Calu3 (cell line): ENCODE measurements around the gene GPALPP1. TPM values are rescaled to one million over a fixed set of nuclear protein-coding genes. Genes with fewer than 3 reads are reported as not detected.

Source experiments
- BruUV-seq: library from RNA; stranded (reverse); fragments of 400-500 nt; replicated peaks from 2 replicates; lab custom pipeline; 2021; lab: Mats Ljungman, UMichigan
- CTCF ChIA-PET: fragments of 300-600 bp; sonication (Branson Sonifier 250); formaldehyde crosslinking; loops from one replicate; lab custom pipeline; 2022; ENCODE audit warnings: antibody characterized with exemption; lab: Charles Lee
- DNase-seq: peaks from one replicate; pipeline ENCODE4 v3.0.0; 2022
- H3K27ac Mint-ChIP-seq: one replicate; pipeline ENCODE4 v1.8.0; 2022; ENCODE audit warnings: mixed read lengths; ENCODE audit not compliant: unreplicated experiment
- H3K27me3 Mint-ChIP-seq: one replicate; pipeline ENCODE4 v1.8.0; 2022; ENCODE audit warnings: mixed read lengths; ENCODE audit not compliant: unreplicated experiment
- H3K36me3 Mint-ChIP-seq: one replicate; pipeline ENCODE4 v1.8.0; 2022; ENCODE audit warnings: mild to moderate bottlenecking, moderate library complexity, mixed read lengths; ENCODE audit not compliant: insufficient read depth, unreplicated experiment
- H3K4me1 Mint-ChIP-seq: one replicate; pipeline ENCODE4 v1.8.0; 2022; ENCODE audit warnings: mild to moderate bottlenecking, low read depth, mixed read lengths; ENCODE audit not compliant: unreplicated experiment
- H3K4me3 Mint-ChIP-seq: one replicate; pipeline ENCODE4 v1.8.0; 2022; ENCODE audit warnings: mild to moderate bottlenecking, low read depth, moderate library complexity, mixed read lengths; ENCODE audit not compliant: unreplicated experiment
- H3K9me3 Mint-ChIP-seq: one replicate; pipeline ENCODE4 v1.8.0; 2022; ENCODE audit warnings: low read depth, mixed read lengths; ENCODE audit not compliant: unreplicated experiment
- intact Hi-C: fragments of 100-400 bp; cut with micrococcal nuclease; formaldehyde crosslinking; loops from one replicate; pipeline ENCODE4 v1.10.0; 2022; ENCODE audit not compliant: unreplicated experiment
- total RNA-seq: library from RNA; stranded (reverse); gene quantifications from 2 replicates; pipeline ENCODE4 v1.2.3, GENCODE V29; 2022
- TF ChIP-seq, protein P1 (sequence below): fragments of 200-600 bp; IDR thresholded peaks from one replicate; pipeline ENCODE4 v1.8.0; 2022; ENCODE audit warnings: antibody characterized with exemption; ENCODE audit not compliant: unreplicated experiment

GPALPP1 gene
- total RNA-seq, 1 experiment from 2014 or later, result 21.7 TPM

DNA sequence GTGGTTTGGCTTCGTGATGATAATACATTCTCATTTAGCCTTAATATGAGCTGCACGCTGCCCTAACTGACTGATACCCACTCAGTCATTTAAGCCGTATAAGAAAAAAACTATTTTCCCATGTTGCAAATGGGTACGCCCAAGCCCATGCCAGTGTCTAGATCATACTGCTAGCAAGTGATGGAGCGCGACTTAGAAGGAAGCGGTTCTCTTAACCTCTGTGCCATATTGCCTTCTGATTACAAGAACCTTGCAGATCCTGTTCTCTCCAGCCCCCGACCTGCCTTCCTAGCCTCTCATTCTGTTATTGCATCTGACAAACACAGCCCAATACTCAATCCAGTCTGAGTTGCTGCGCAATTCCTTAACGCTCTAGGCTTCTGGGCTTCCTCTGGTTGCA is 603 bp downstream of the GPALPP1 start:
- DNase-seq, result no peak
- Mint-ChIP-seq H3K9me3 (no peaks in the 10 kb centered on the region), H3K27me3 (no peaks in the 10 kb centered on the region), H3K4me1 (peaks cover 21% of the 10 kb centered on the region), H3K27ac (peak overlapping the region; percentile 99), H3K36me3 (peaks cover 26% of the 10 kb centered on the region), H3K4me3 (peak overlapping the region; percentile 99)
- TF ChIP-seq, protein P1, sequence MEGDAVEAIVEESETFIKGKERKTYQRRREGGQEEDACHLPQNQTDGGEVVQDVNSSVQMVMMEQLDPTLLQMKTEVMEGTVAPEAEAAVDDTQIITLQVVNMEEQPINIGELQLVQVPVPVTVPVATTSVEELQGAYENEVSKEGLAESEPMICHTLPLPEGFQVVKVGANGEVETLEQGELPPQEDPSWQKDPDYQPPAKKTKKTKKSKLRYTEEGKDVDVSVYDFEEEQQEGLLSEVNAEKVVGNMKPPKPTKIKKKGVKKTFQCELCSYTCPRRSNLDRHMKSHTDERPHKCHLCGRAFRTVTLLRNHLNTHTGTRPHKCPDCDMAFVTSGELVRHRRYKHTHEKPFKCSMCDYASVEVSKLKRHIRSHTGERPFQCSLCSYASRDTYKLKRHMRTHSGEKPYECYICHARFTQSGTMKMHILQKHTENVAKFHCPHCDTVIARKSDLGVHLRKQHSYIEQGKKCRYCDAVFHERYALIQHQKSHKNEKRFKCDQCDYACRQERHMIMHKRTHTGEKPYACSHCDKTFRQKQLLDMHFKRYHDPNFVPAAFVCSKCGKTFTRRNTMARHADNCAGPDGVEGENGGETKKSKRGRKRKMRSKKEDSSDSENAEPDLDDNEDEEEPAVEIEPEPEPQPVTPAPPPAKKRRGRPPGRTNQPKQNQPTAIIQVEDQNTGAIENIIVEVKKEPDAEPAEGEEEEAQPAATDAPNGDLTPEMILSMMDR, result no peak
- intact Hi-C loops, result no loop called here
- CTCF ChIA-PET, result no interaction called here
- no TSS peak for BruUV-seq

DNA sequence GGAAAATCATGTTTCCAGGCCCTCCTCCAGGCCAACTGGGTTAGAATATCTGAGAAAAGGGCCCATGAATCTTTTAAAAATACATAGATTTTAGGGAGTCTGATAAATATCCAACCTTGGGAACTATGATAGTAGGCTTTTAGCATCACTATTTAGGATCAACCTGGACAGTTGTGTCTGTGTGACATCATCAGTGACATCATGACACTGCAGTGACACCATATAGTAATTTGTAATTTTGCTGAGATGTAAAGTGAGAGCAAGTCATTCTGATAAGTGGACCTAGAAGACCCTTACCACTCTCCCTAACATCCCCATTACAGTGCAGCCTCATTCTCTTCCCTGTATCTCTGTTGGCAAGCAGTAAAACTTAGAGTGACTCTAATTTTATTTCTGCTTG is 14.1 kb downstream of the GPALPP1 start:
- no peak for DNase-seq
- CTCF ChIA-PET, result no interaction called here
- H3K4me1 Mint-ChIP-seq, result no peaks in the 10 kb centered on the region
- intact Hi-C loops, result no loop called here
- no TSS peak for BruUV-seq
- no peaks in the 10 kb centered on the region for H3K27me3 Mint-ChIP-seq
- TF ChIP-seq, protein P1, result no peak
- H3K36me3 Mint-ChIP-seq, result no peaks in the 10 kb centered on the region
- no peaks in the 10 kb centered on the region for H3K9me3 Mint-ChIP-seq
- no peak overlapping the region for H3K27ac Mint-ChIP-seq
- H3K4me3 Mint-ChIP-seq, result no peak overlapping the region

DNA sequence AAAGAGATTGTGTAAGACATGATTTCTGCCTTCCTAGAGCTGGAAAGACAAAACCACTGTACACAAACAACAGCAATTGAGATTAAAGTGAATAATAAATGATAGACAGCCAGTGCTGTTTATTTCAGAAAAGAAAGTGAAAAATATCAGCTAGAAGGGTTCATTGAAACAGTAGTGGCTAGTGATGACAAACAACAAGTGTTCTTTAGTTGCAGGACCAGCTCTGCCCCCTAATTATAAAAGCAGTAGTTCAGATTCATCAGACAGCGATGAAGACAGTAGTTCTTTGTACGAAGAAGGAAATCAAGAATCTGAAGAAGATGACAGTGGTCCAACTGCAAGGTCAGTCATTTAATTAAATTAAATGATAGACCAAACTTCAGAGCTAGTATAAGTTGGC is 14.8 kb downstream of the GPALPP1 start:
- Mint-ChIP-seq H3K9me3 (no peaks in the 10 kb centered on the region), H3K4me3 (no peak overlapping the region), H3K27me3 (no peaks in the 10 kb centered on the region), H3K27ac (no peak overlapping the region), H3K36me3 (no peaks in the 10 kb centered on the region), H3K4me1 (no peaks in the 10 kb centered on the region)
- BruUV-seq, result no TSS peak
- intact Hi-C loops, result no loop called here
- TF ChIP-seq, protein P1, result no peak
- CTCF ChIA-PET, result no interaction called here
- no peak for DNase-seq

DNA sequence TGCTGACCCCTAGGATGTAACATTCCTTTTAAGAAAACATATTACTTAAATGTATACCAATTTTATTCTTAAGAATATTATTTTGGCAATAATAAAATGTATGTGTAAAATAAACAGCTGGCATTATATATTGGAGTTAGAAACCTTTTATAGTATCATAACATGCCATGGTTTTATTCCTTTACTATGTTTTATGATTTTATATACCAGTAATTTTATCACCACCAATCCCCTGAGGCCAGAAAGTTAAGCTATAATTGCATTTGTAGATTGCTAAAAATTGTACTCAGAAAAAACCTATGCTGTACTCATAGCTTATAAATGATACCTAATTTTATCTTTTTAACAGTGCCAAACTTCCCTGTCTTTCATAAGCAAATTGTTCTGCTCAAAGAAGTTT is 17.9 kb downstream of the GPALPP1 start:
- Mint-ChIP-seq H3K27me3 (no peaks in the 10 kb centered on the region), H3K27ac (no peak overlapping the region), H3K4me1 (no peaks in the 10 kb centered on the region), H3K36me3 (no peaks in the 10 kb centered on the region), H3K9me3 (no peaks in the 10 kb centered on the region), H3K4me3 (no peak overlapping the region)
- DNase-seq, result no peak
- CTCF ChIA-PET, result no interaction called here
- intact Hi-C loops, result no loop called here
- BruUV-seq, result no TSS peak
- TF ChIP-seq, protein P1, result no peak
